WTC11 (cell line): ENCODE results near the gene CGNL1.

Experiments
- CTCF ChIP-seq: fragments of 200-600 bp; IDR thresholded peaks from 2 replicates; pipeline ENCODE4 v1.8.0; 2022; ENCODE audit warnings: antibody characterized with exemption
- E2F4 ChIP-seq: sonication (generic); formaldehyde crosslinking; IDR thresholded peaks from 2 replicates; pipeline ENCODE4 v1.8.1; 2022; ENCODE audit warnings: low read depth, mild to moderate bottlenecking, moderate library complexity, missing genetic modification reagents, borderline replicate concordance
- ELF4 ChIP-seq: sonication (generic); formaldehyde crosslinking; IDR thresholded peaks from 2 replicates; pipeline ENCODE4 v1.8.1; 2022; ENCODE audit warnings: low read depth, mild to moderate bottlenecking, moderate library complexity, missing genetic modification reagents
- ESRRA ChIP-seq: sonication (generic); formaldehyde crosslinking; IDR thresholded peaks from 2 replicates; pipeline ENCODE4 v1.8.1; 2022; ENCODE audit warnings: mild to moderate bottlenecking, missing genetic modification reagents, borderline replicate concordance
- NFE2L1 ChIP-seq: sonication (generic); formaldehyde crosslinking; IDR thresholded peaks from 2 replicates; pipeline ENCODE4 v1.8.1; 2023; ENCODE audit warnings: missing genetic modification reagents
- PREB ChIP-seq: sonication (generic); formaldehyde crosslinking; IDR thresholded peaks from 2 replicates; pipeline ENCODE4 v1.8.1; 2022; ENCODE audit warnings: mild to moderate bottlenecking, missing genetic modification reagents, moderate library complexity, borderline replicate concordance
- SOX15 ChIP-seq: fragments of 250-450 bp; sonication (Bioruptor Pico); IDR thresholded peaks from 2 replicates; pipeline ENCODE4 v1.9.0; 2021; ENCODE audit warnings: mild to moderate bottlenecking
- TEAD4 ChIP-seq: sonication (generic); formaldehyde crosslinking; IDR thresholded peaks from 2 replicates; pipeline ENCODE4 v1.8.0; 2022; ENCODE audit warnings: mild to moderate bottlenecking, missing genetic modification reagents
- USF2 ChIP-seq: sonication (generic); formaldehyde crosslinking; IDR thresholded peaks from 2 replicates; pipeline ENCODE4 v1.8.1; 2023; ENCODE audit warnings: mild to moderate bottlenecking, missing genetic modification reagents, moderate library complexity
- ZNF263 ChIP-seq: sonication (generic); formaldehyde crosslinking; IDR thresholded peaks from 2 replicates; pipeline ENCODE4 v1.8.1; 2022; ENCODE audit warnings: low read depth, mild to moderate bottlenecking, moderate library complexity, missing genetic modification reagents
- ZNF281 ChIP-seq: sonication (generic); formaldehyde crosslinking; IDR thresholded peaks from 2 replicates; pipeline ENCODE4 v1.8.0; 2023; ENCODE audit warnings: mild to moderate bottlenecking, missing genetic modification reagents

- TF ChIP-seq CTCF (no peak), ESRRA (CRISPR knock-in tag) (no peak), ZNF281 (CRISPR knock-in tag) (no peak), NFE2L1 (CRISPR knock-in tag) (no peak), TEAD4 (peak; percentile 83; the same call in 1 of the 2 replicates), SOX15 (CRISPR knock-in tag) (no peak), PREB (CRISPR knock-in tag) (no peak), E2F4 (CRISPR knock-in tag) (no peak), ZNF263 (no peak), USF2 (CRISPR knock-in tag) (no peak), ELF4 (CRISPR knock-in tag) (no peak)
These were observed 19.7 kb upstream of the CGNL1 start for GRCh38 chr15:57356636-57357035.
